ENCODE data around the gene INCA1. TPM values are rescaled to one million over a fixed set of nuclear protein-coding genes. Genes with fewer than 3 reads are reported as not detected.
A peak's percentile ranks its signal among the peaks of the same experiment; 100 is the strongest.

Gene INCA1
- total and polyA plus RNA-seq, 2 of the 13 experiments (the other 11 are each of a cell fraction or from before 2014, with no cell fraction given): 0.93 to 2.6 TPM

DNA sequence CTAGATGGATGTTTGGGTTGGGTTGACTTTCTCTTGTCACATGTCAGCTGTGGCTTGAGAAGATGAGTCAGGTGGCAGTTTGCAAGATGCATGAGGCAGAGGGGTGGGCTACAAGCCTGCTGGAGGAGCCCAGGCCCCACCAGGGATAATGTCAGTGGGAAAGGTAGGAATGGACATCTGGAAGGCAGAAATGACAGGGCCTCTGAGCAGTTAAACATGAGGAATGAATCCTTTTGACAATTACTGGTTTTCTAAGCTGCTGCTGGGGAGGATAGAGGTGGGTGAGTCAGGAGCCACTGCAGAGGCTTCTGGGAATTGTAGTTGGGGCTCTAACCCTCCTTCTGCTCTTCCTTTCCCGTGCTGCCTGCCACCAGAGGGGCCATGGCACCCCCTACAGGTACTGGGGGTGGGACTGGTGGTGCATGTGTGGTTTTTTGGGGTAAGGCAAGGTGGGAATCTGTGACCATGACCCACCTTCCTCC, 22.2 kb upstream of the INCA1 start (continued):
- 0 out of 2 replicates have a peak, but pooled peaks have one; percentile 14 for TF ChIP-seq MNT (IDR thresholded peaks at IDR 0.05)
- no peak for TF ChIP-seq ZNF550 (CRISPR knock-in tag; IDR thresholded peaks at IDR 0.05; ENCODE audit: borderline replicate concordance)
- no peak for TF ChIP-seq GATA4 (IDR thresholded peaks at IDR 0.05; ENCODE audit: borderline replicate concordance, low read depth)
- TF ChIP-seq HMG20B (CRISPR knock-in tag; conservative IDR thresholded peaks at IDR 0.05): no peak
- peak; percentile 73 for TF ChIP-seq ZNF143 (CRISPR knock-in tag; IDR thresholded peaks at IDR 0.05)
- no peak for TF ChIP-seq ZSCAN20 (CRISPR knock-in tag; IDR thresholded peaks at IDR 0.05; ENCODE audit: borderline replicate concordance)
- TF ChIP-seq, protein P1, sequence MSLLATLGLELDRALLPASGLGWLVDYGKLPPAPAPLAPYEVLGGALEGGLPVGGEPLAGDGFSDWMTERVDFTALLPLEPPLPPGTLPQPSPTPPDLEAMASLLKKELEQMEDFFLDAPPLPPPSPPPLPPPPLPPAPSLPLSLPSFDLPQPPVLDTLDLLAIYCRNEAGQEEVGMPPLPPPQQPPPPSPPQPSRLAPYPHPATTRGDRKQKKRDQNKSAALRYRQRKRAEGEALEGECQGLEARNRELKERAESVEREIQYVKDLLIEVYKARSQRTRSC (CRISPR knock-in tag; IDR thresholded peaks at IDR 0.05; ENCODE audit: low read depth): no peak
- TF ChIP-seq, protein P2, sequence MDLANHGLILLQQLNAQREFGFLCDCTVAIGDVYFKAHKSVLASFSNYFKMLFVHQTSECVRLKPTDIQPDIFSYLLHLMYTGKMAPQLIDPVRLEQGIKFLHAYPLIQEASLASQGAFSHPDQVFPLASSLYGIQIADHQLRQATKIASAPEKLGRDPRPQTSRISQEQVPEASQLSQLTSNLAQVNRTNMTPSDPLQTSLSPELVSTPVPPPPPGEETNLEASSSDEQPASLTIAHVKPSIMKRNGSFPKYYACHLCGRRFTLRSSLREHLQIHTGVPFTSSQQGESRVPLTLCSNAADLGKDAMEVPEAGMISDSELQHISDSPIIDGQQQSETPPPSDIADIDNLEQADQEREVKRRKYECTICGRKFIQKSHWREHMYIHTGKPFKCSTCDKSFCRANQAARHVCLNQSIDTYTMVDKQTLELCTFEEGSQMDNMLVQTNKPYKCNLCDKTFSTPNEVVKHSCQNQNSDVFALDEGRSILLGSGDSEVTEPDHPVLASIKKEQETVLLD (CRISPR knock-in tag; IDR thresholded peaks at IDR 0.05; ENCODE audit: low read depth): no peak

DNA sequence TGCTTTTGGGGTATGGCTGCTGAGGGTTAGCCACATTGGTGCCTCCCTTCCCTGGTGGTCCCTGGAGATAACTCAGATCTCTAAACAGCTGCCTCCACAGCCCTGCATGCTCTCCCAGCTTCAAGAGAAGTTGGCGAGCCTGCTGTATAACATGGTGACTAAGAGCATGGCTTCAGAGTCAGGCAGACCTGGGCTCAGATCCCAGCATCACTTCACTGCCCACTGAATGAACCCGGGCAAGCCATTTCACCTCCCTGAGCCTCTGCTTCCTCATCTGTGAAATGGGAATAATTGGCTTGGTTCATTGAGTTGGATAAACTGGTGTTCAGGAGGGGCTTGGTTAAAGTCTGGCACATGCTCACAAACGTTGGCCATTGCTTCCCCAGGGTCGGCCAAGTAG, 17.0 kb upstream of the INCA1 start:
- in situ Hi-C loops (cut with HindIII; ENCODE audit: extremely low pct_ligation_motif_present, low pct_unique_long_range_greater_than_20kb) (no loop called here), intact Hi-C loops (cut with micrococcal nuclease; ENCODE audit: unreplicated experiment) (no loop called here)
- WGBS (ENCODE audit: low lambda C conversion rate): 88% methylated on average over 2 of the region's 4 CpGs
- no peak overlapping the region for H3K4me3 ChIP-seq (replicated peaks in 1 of 3; ENCODE audit: insufficient read depth in 1 of 3, low read depth in 2 of 3, low read length in 3 of 3)
- CTCF ChIA-PET (ENCODE audit: low intra/inter-chr PET ratio, low total read pairs): no interaction called here
- POLR2A ChIA-PET: no interaction called here
- H3K9me3 ChIP-seq (ENCODE audit: low read length): no peaks in the 10 kb centered on the region
- H4K20me1 ChIP-seq (ENCODE audit: insufficient read depth, low read length): no peaks in the 10 kb centered on the region
- no peak overlapping the region for H2AFZ ChIP-seq (ENCODE audit: low read length)
- TF ChIP-seq ZNF282 (IDR thresholded peaks at IDR 0.05; ENCODE audit: partially characterized antibody) (no peak), ZNF629 (CRISPR knock-in tag; conservative IDR thresholded peaks at IDR 0.05) (peak; percentile 75), MED13 (CRISPR knock-in tag; IDR thresholded peaks at IDR 0.05) (no peak)
- TF ChIP-seq, protein P3, sequence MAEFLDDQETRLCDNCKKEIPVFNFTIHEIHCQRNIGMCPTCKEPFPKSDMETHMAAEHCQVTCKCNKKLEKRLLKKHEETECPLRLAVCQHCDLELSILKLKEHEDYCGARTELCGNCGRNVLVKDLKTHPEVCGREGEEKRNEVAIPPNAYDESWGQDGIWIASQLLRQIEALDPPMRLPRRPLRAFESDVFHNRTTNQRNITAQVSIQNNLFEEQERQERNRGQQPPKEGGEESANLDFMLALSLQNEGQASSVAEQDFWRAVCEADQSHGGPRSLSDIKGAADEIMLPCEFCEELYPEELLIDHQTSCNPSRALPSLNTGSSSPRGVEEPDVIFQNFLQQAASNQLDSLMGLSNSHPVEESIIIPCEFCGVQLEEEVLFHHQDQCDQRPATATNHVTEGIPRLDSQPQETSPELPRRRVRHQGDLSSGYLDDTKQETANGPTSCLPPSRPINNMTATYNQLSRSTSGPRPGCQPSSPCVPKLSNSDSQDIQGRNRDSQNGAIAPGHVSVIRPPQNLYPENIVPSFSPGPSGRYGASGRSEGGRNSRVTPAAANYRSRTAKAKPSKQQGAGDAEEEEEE (CRISPR knock-in tag; IDR thresholded peaks at IDR 0.05; ENCODE audit: borderline replicate concordance): no peak
- no peaks in the 10 kb centered on the region for H3K4me1 ChIP-seq (ENCODE audit: insufficient read depth, low read length)
- ATAC-seq: no peak
- no peaks in the 10 kb centered on the region for H3K79me2 ChIP-seq (ENCODE audit: insufficient read depth, low read length)
- H3K9ac ChIP-seq (ENCODE audit: insufficient read depth, low read depth, low read length): no peak overlapping the region
- no TSS peak for BruUV-seq (replicated peaks)
- no peak for FAIRE-seq
- DNase-seq (ENCODE audit: low spot score): no peak
- H3K27me3 ChIP-seq (ENCODE audit: control insufficient read depth in 1 of 2, insufficient read depth in 2 of 2, low read length in 2 of 2): no peaks in the 10 kb centered on the region
- no peak overlapping the region for H3K27ac ChIP-seq (ENCODE audit: extremely low read length, insufficient read depth, low read length)
- no peak overlapping the region for H3K4me2 ChIP-seq (ENCODE audit: low read depth, low read length)
- H3K36me3 ChIP-seq (replicated peaks in 1 of 2; ENCODE audit: control insufficient read depth in 1 of 2, insufficient read depth in 2 of 2, low read length in 2 of 2): peaks cover 26 to 68% of the 10 kb centered on the region in 2 experiments

All from HepG2 (cell line).